Heart right ventricle (tissue), 16 donors: ENCODE data around the gene PIKFYVE. TPM values are rescaled to one million over a fixed set of nuclear protein-coding genes. Genes with fewer than 3 reads are reported as not detected.

Source experiments
- ATAC-seq, 8 donors: fragments of 200-7000 bp; cut with Tn5 transposase; one replicate each; pipeline ENCODE4 v1.9.1; 2020; ENCODE audit warnings: mild to moderate bottlenecking in 8 of 8, moderate library complexity in 8 of 8, moderate number of reproducible peaks in 1 of 8
- DNase-seq, 2 donors: peaks; one replicate each; pipeline ENCODE4 v3.0.0-alpha.2; 2020
- H3K27ac ChIP-seq, 10 donors: fragments of 200-600 bp; sonication (generic) in 2 of 10; one replicate each; pipeline versions ENCODE4 v1.5.0 to v1.8.0; 2020 to 2022; ENCODE audit warnings: mild to moderate bottlenecking in 3 of 10
- H3K27me3 ChIP-seq, 7 donors: fragments of 200-600 bp; one replicate each; pipeline ENCODE4 v1.8.0; 2021 to 2022; ENCODE audit warnings: mild to moderate bottlenecking in 2 of 7
- H3K36me3 ChIP-seq, 9 donors: fragments of 200-600 bp; sonication (generic) in 1 of 9; one replicate each; pipeline versions ENCODE4 v1.5.0 to v1.8.0; 2020 to 2022; ENCODE audit warnings: mild to moderate bottlenecking in 2 of 9
- H3K4me1 ChIP-seq, 9 donors: fragments of 200-600 bp; sonication (generic) in 1 of 9; one replicate each; pipeline versions ENCODE4 v1.5.0 to v1.8.0; 2020 to 2022; ENCODE audit warnings: mild to moderate bottlenecking in 4 of 9
- H3K4me3 ChIP-seq, 10 donors: fragments of 200-600 bp; sonication (generic) in 2 of 10; one replicate each; pipeline versions ENCODE4 v1.5.0 to v1.8.0; 2020 to 2022; ENCODE audit warnings: mild to moderate bottlenecking in 7 of 10, moderate library complexity in 2 of 10
- H3K9me3 ChIP-seq, 11 donors: fragments of 200-600 bp in 10 of 11; sonication (generic) in 2 of 11; one replicate each; pipeline versions ENCODE4 v1.5.0 to v1.8.0; 2013 to 2022; ENCODE audit warnings: mild to moderate bottlenecking in 2 of 11, control low read depth in 1 of 11, moderate library complexity in 1 of 11
- WGBS, 2 donors: extraction: QIAGEN DNeasy Blood & Tissue Kit; methylation state at CpG; one replicate each; pipeline ENCODE4 v1.1.7; 2013; ENCODE audit warnings: inconsistent platforms in 1 of 2; 5-methylcytosine and 5-hydroxymethylcytosine counted together
- intact Hi-C, 10 donors: fragments of 100-400 bp; cut with DNase I; formaldehyde crosslinking; loops; one replicate each; pipeline versions ENCODE4 v1.11.1 to v1.14.2; 2022
- polyA plus RNA-seq, 2 donors: library from polyadenylated mRNA; stranded (reverse); fragments of 200-250 nt; gene quantifications; one replicate each; pipeline ENCODE4 v1.2.3, GENCODE V29; 2013
- total RNA-seq, 10 donors: library from RNA; stranded (reverse); fragmentation: NEBNext Ultra II Directional in 3 of 10; extraction: Animal tissue kit (Norgen Biotek cat#: 25700) in 3 of 10; gene quantifications; one replicate each; pipeline versions ENCODE4 v1.2.1 to v1.2.4, GENCODE V29; 2021 to 2023
- TF ChIP-seq, protein P1 (sequence below), 9 donors: fragments of 200-600 bp; sonication (generic) in 2 of 9; IDR thresholded peaks; one replicate each; pipeline versions ENCODE4 v1.5.0 to v1.8.0; 2021 to 2022; ENCODE audit warnings: antibody characterized with exemption in 9 of 9, mild to moderate bottlenecking in 5 of 9, moderate library complexity in 1 of 9
- donor health status: Arrhythmogenic right ventricular cardiomyopathy.
- donor health status: ischemic (EF 13 %, LVEDD 7.1; RV severe dilation, severe dysfunction).
- donor health status: healthy with polysubstance abuse.
- donor health status: DM: no; HTN: yes; CAD: no.
- donor health status: DM: no; HTN: no; CAD: no.
- donor health status: ischemic (EF 25% LVEDD 6.9; RV normal size, moderate dysfunction).
- donor health status: ischemic (EF 25% LVEDD 5.7; RV mildly dilated, moderate dysfunction).
- donor health status: healthy.
- donor health status: DM: yes; HTN: yes; CAD: no.
- donor health status: Ischemic cardiomyopathy.
- donor health status: ischemic (EF 35%, LVEDD 5.7; RV mildly dilated, moderate dysfunction).
- donor health status: nonischemic (EF 11% LVEDD 7.7; RV severe dilation, severe dysfunction).
- donor health status: DM: yes; HTN: yes; CAD: no.
- donor health status: PGD.
- donor health status: ischemic (EF 29% LVEDD 5.4; RV normal size, mild dysfunction).
- donor health status: nonischemic (EF 23%, LVEDD 6.1; RV moderate dilation, normal function).

Gene PIKFYVE
- total and polyA plus RNA-seq, 12 donors: 2.6 to 24.8 (median 17.7) TPM

DNA sequence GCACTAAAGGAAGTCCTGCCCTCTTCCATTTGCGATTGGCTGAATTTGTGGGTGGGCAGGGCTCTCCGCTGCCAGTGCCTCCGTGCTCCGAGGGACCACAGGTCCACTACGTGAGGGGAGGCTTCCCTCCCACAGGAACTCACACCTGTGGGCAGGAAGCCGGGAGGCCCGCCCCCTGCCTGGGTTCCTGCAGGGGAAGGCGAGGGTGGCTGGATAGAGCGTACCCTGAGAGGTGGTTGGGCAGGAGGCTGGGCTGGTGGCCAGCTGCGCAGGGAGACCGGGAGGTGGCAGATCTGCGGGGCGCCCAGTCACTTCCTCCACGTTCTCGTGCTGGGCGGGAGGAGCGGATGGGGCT is 93.6 kb downstream of the PIKFYVE start:
- ATAC-seq: peak; percentile 35 to 66 (median 46)
- TF ChIP-seq, protein P1, sequence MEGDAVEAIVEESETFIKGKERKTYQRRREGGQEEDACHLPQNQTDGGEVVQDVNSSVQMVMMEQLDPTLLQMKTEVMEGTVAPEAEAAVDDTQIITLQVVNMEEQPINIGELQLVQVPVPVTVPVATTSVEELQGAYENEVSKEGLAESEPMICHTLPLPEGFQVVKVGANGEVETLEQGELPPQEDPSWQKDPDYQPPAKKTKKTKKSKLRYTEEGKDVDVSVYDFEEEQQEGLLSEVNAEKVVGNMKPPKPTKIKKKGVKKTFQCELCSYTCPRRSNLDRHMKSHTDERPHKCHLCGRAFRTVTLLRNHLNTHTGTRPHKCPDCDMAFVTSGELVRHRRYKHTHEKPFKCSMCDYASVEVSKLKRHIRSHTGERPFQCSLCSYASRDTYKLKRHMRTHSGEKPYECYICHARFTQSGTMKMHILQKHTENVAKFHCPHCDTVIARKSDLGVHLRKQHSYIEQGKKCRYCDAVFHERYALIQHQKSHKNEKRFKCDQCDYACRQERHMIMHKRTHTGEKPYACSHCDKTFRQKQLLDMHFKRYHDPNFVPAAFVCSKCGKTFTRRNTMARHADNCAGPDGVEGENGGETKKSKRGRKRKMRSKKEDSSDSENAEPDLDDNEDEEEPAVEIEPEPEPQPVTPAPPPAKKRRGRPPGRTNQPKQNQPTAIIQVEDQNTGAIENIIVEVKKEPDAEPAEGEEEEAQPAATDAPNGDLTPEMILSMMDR (IDR thresholded peaks at IDR 0.05): no peak
- H3K4me1 ChIP-seq: peaks cover 0 to 20% (median 0%) of the 10 kb centered on the region in 9 donors

DNA sequence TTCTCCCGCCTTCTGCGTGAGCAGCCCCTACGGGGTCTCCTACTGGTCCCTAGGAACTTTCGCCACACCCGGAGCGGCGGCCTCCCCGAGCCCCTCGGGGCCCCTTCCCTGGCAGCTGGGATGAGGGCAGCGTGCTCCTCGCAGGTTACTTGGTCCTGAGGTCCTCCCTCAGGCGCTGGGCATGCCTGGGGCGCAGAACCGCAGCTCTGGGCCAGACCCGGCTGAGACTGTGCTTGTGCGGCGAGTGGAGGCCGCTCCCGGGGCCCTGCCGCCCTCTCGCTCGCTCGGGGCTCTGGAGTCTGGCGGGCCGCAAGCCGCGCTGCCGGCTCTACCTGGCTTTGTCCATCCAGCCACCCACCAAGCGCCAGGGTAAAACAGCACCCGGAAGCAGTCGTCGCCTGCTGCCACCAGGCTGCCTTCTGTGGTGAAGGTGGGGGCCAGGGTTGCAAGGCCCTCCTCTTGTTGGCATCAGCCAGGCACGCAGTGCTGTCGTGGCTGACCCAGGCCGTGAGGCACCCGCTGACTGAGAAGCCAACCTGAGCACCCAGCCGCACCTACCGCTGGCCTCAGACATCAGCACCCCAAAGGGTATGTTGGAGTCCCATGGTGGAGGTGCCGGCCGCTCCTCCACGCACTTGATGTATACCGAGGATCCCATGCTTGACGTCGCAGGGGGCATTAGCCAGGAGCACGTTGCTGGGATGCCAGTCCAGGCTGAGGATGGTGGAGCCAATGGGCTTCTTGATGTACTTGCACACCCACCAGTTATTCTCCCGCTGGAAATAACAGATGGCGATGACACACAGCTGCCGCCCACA is 94.4 kb downstream of the PIKFYVE start:
- peaks cover 0 to 34% (median 3%) of the 10 kb centered on the region in 9 donors for H3K36me3 ChIP-seq
- H3K27ac ChIP-seq: no peak overlapping the region
- TF ChIP-seq, protein P1 (IDR thresholded peaks at IDR 0.05): no peak
- peaks cover 0 to 18% (median 6%) of the 10 kb centered on the region in 11 donors for H3K9me3 ChIP-seq
- intact Hi-C loops: no loop called here
- 94% methylated on average over 47 to 48 of the region's 48 CpGs for WGBS, 2 donors
- no peaks in the 10 kb centered on the region for H3K27me3 ChIP-seq
- peaks cover 0 to 20% (median 0%) of the 10 kb centered on the region in 9 donors for H3K4me1 ChIP-seq
- DNase-seq: no peak
- no peak overlapping the region for H3K4me3 ChIP-seq
- ATAC-seq: peak in 3 of 8 donors; percentile 22 to 80 (median 40)

More for the DNA sequence above, 93.6 kb downstream of the PIKFYVE start:
- no peaks in the 10 kb centered on the region for H3K27me3 ChIP-seq
- whole genome bisulfite sequencing, 2 donors: 89 to 91% methylated on average over 17 of the region's 17 CpGs
- intact Hi-C loops: no loop called here
- H3K9me3 ChIP-seq: peaks cover 0 to 11% (median 2%) of the 10 kb centered on the region in 11 donors
- H3K4me3 ChIP-seq: peak overlapping the region in 1 of 10 donors; percentile 39
- no peak overlapping the region for H3K27ac ChIP-seq
- DNase-seq: peak; percentile 5 to 21
- H3K36me3 ChIP-seq: peaks cover 0 to 43% (median 12%) of the 10 kb centered on the region in 9 donors

DNA sequence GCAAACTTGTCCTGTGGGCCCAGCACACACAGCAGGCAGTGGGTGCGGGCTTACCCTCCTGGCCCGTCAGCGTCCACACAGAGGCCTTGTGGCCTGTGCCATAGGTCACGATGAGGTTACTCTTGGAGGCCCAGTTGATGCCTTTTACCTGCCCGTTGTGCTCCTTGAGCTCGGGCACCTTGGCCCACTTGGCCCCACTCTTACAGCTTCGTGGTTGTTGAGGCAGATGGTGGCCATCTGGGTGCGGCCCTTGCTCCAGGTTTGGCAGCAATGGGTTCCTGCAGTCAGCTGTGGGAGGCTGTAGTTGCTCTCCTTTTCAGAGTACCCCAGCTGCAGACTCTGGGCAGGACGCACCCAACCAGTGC is 95.0 kb downstream of the PIKFYVE start:
- H3K9me3 ChIP-seq: peaks cover 0 to 19% (median 6%) of the 10 kb centered on the region in 11 donors
- 96 to 98% methylated on average over 9 of the region's 9 CpGs for WGBS, 2 donors
- H3K4me1 ChIP-seq: peaks cover 0 to 20% (median 0%) of the 10 kb centered on the region in 9 donors
- intact Hi-C loops: no loop called here
- no peak overlapping the region for H3K27ac ChIP-seq
- no peak for DNase-seq
- TF ChIP-seq, protein P1 (IDR thresholded peaks at IDR 0.05): no peak
- H3K36me3 ChIP-seq: peaks cover 0 to 28% (median 0%) of the 10 kb centered on the region in 9 donors
- H3K4me3 ChIP-seq: no peak overlapping the region
- H3K27me3 ChIP-seq: no peaks in the 10 kb centered on the region
- ATAC-seq: peak in 2 of 8 donors; percentile 44 to 53

DNA sequence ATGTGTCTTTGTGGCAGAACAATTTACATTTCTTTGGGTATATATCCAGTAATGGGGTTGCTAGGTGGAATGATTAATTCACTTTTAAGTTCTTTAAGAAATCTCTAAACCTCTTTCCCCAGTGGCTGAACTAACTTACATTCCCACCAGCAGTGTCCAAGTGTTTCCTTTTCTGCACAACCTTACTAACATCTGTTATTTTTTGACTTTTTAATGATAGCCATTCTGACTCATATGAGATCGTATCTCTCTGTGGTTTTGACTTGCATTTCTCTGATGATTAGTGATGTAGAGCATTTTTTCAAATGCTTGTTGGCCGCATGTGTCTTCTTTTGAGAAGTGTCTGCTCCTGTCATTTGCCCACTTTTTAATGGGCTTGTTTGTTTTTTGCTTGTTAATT is 97.4 kb downstream of the PIKFYVE start:
- H3K9me3 ChIP-seq: peaks cover 0 to 19% (median 6%) of the 10 kb centered on the region in 11 donors
- intact Hi-C loops: no loop called here
- 67 to 76% methylated on average over 2 of the region's 2 CpGs for WGBS, 2 donors
- TF ChIP-seq, protein P1 (IDR thresholded peaks at IDR 0.05): no peak
- H3K4me3 ChIP-seq: no peak overlapping the region
- ATAC-seq: no peak
- no peak overlapping the region for H3K27ac ChIP-seq
- H3K4me1 ChIP-seq: peaks cover 0 to 10% (median 0%) of the 10 kb centered on the region in 9 donors
- no peaks in the 10 kb centered on the region for H3K27me3 ChIP-seq
- peaks cover 0 to 11% (median 0%) of the 10 kb centered on the region in 9 donors for H3K36me3 ChIP-seq
- DNase-seq: no peak
